ENCODE measurements around the gene TEKT5. TPM values are rescaled to one million over a fixed set of nuclear protein-coding genes. Genes with fewer than 3 reads are reported as not detected.
"Not testable (repeated sequence)": the region's sequence is repeated elsewhere in the genome, so short reads cannot be mapped to it uniquely, and the experiment has no call there.

The TEKT5 gene
- total and polyA plus RNA-seq, 2 donors, result 0.19 to 0.32 TPM

DNA sequence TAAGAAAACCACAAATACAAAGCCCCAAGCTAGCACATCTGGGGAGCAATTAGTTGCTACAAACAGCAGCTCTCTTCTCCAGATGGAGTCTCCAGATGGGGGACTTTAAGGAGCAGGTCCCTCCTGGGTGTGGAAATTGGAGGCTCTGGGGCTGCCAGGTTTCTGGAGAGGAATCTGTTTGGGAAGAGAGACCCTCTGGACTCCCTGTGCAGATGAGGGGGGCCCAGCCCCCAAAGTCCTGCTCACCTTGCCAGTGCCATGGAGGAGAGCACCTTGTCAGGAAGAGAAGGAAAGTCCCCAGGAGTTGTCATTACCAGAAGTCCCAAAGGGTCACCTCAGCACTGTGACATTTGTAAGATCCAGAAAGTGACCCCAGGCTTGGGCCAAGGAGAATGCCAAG is 14.8 kb downstream of the TEKT5 start:
- Histone ChIP-seq H3K27ac (ENCODE audit: low read depth) (no peak overlapping the region), H3K4me3 (ENCODE audit: low read depth, low read length) (no peak overlapping the region), H3K4me1 (ENCODE audit: insufficient read depth) (no peaks in the 10 kb centered on the region), H3K36me3 (ENCODE audit: insufficient read depth) (no peaks in the 10 kb centered on the region)
- DNase-seq (ENCODE audit: extremely low spot score), result no peak

GRCh38 chr16:10679441-10679840 is 15.3 kb downstream of the TEKT5 start:
- 89% methylated on average over 7 of the region's 7 CpGs for WGBS
- not testable (repeated sequence) for H3K4me1 ChIP-seq (ENCODE audit: insufficient read depth); DNase-seq (ENCODE audit: extremely low spot score); H3K36me3 ChIP-seq (ENCODE audit: insufficient read depth); H3K4me3 ChIP-seq (ENCODE audit: low read depth, low read length); H3K27ac ChIP-seq (ENCODE audit: low read depth)

GRCh38 chr16:10678655-10679054 is 16.1 kb downstream of the TEKT5 start:
- Histone ChIP-seq H3K4me1 (ENCODE audit: insufficient read depth) (no peaks in the 10 kb centered on the region), H3K4me3 (ENCODE audit: low read depth, low read length) (no peak overlapping the region), H3K36me3 (ENCODE audit: insufficient read depth) (no peaks in the 10 kb centered on the region), H3K27ac (ENCODE audit: low read depth) (no peak overlapping the region)
- WGBS, result 65% methylated on average over 2 of the region's 2 CpGs
- DNase-seq (ENCODE audit: extremely low spot score), result no peak

DNA sequence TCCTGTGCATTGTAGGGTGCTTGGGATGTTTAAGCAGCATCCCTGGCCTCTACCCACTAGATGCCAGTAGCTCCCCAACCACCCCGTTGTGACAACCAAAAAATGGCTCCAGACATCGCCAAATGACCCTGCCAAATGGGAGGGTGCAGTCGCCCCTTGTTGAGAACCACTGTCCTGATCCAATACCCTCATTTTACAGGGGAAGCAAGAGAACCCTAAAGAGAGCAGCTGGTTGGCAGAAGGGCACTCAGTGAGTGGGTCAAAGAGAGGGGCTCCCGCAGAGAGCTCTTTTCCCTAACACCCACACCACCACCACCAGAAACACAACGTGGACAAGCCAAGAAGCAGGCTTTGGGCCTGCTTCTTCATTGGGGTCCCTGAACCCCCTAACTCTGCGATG is 18.4 kb downstream of the TEKT5 start:
- Histone ChIP-seq H3K4me3 (ENCODE audit: low read depth, low read length) (no peak overlapping the region), H3K4me1 (ENCODE audit: insufficient read depth) (no peaks in the 10 kb centered on the region), H3K27ac (ENCODE audit: low read depth) (no peak overlapping the region), H3K36me3 (ENCODE audit: insufficient read depth) (no peaks in the 10 kb centered on the region)
- WGBS, result 96% methylated on average over 6 of the region's 6 CpGs
- no peak for DNase-seq (ENCODE audit: extremely low spot score)

DNA sequence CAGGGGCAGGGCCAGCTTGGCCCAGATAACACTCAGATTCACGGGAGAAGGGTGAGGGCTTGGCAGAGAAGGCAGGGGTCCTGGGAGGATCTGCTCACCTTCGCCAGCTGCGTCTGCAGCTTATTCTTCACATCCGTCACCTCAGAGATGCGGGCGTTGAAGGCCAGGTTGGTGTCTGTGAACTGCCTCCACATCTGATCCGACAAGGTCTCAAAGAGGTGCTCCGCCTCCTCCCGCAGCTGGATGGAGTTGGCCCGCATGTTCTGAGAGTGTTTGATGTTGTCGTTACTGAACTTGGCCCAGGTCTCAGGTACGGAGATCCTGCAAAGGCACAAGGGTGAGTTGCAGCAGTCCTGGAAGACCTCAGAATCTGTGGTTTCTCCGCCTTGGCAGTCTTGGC is 18.9 kb downstream of the TEKT5 start:
- no peak overlapping the region for H3K4me3 ChIP-seq (ENCODE audit: low read depth, low read length)
- no peaks in the 10 kb centered on the region for H3K4me1 ChIP-seq (ENCODE audit: insufficient read depth)
- no peak for DNase-seq (ENCODE audit: extremely low spot score)
- 92% methylated on average over 13 of the region's 13 CpGs for WGBS
- no peaks in the 10 kb centered on the region for H3K36me3 ChIP-seq (ENCODE audit: insufficient read depth)
- no peak overlapping the region for H3K27ac ChIP-seq (ENCODE audit: low read depth)

GRCh38 chr16:10675216-10675615 is 19.5 kb downstream of the TEKT5 start:
- no peaks in the 10 kb centered on the region for H3K4me1 ChIP-seq (ENCODE audit: insufficient read depth)
- no peaks in the 10 kb centered on the region for H3K36me3 ChIP-seq (ENCODE audit: insufficient read depth)
- no peak overlapping the region for H3K4me3 ChIP-seq (ENCODE audit: low read depth, low read length)
- WGBS, result 78% methylated on average over 11 of the region's 11 CpGs
- DNase-seq (ENCODE audit: extremely low spot score), result no peak
- H3K27ac ChIP-seq (ENCODE audit: low read depth), result no peak overlapping the region

- H3K4me1 ChIP-seq (ENCODE audit: insufficient read depth), result no peaks in the 10 kb centered on the region
- H3K36me3 ChIP-seq (ENCODE audit: insufficient read depth), result no peaks in the 10 kb centered on the region
- no peak overlapping the region for H3K27ac ChIP-seq (ENCODE audit: low read depth)
- no peak for DNase-seq (ENCODE audit: extremely low spot score)
- WGBS, result 62% methylated on average over 4 of the region's 4 CpGs
- H3K4me3 ChIP-seq (ENCODE audit: low read depth, low read length), result no peak overlapping the region
These were observed 23.0 kb downstream of the TEKT5 start for GRCh38 chr16:10671729-10672128.

GRCh38 chr16:10669791-10670190 is 24.9 kb downstream of the TEKT5 start:
- no peak for DNase-seq (ENCODE audit: extremely low spot score)
- WGBS, result 82% methylated on average over 4 of the region's 4 CpGs
- no peaks in the 10 kb centered on the region for H3K4me1 ChIP-seq (ENCODE audit: insufficient read depth)
- no peak overlapping the region for H3K4me3 ChIP-seq (ENCODE audit: low read depth, low read length)
- no peak overlapping the region for H3K27ac ChIP-seq (ENCODE audit: low read depth)
- H3K36me3 ChIP-seq (ENCODE audit: insufficient read depth), result no peaks in the 10 kb centered on the region

- WGBS, result 61% methylated on average over 8 of the region's 8 CpGs
- Histone ChIP-seq H3K36me3 (ENCODE audit: insufficient read depth) (no peaks in the 10 kb centered on the region), H3K4me3 (ENCODE audit: low read depth, low read length) (no peak overlapping the region), H3K27ac (ENCODE audit: low read depth) (no peak overlapping the region), H3K4me1 (ENCODE audit: insufficient read depth) (no peaks in the 10 kb centered on the region)
- DNase-seq (ENCODE audit: extremely low spot score), result no peak
These were observed 26.2 kb downstream of the TEKT5 start for GRCh38 chr16:10668322-10669045.

GRCh38 chr16:10667239-10667638 is 27.5 kb downstream of the TEKT5 start:
- no peak overlapping the region for H3K4me3 ChIP-seq (ENCODE audit: low read depth, low read length)
- H3K4me1 ChIP-seq (ENCODE audit: insufficient read depth), result no peaks in the 10 kb centered on the region
- no peak for DNase-seq (ENCODE audit: extremely low spot score)
- H3K27ac ChIP-seq (ENCODE audit: low read depth), result no peak overlapping the region
- WGBS, result 90% methylated on average over 8 of the region's 8 CpGs
- H3K36me3 ChIP-seq (ENCODE audit: insufficient read depth), result no peaks in the 10 kb centered on the region

- H3K36me3 ChIP-seq (ENCODE audit: insufficient read depth), result no peaks in the 10 kb centered on the region
- H3K4me3 ChIP-seq (ENCODE audit: low read depth, low read length), result no peak overlapping the region
- H3K4me1 ChIP-seq (ENCODE audit: insufficient read depth), result no peaks in the 10 kb centered on the region
- no peak overlapping the region for H3K27ac ChIP-seq (ENCODE audit: low read depth)
- DNase-seq (ENCODE audit: extremely low spot score), result no peak
- WGBS, result 84% methylated on average over 4 of the region's 4 CpGs
These were observed 28.4 kb downstream of the TEKT5 start for GRCh38 chr16:10666291-10666690.

- WGBS, result 87% methylated on average over 7 of the region's 7 CpGs
- Histone ChIP-seq H3K27ac (ENCODE audit: low read depth) (no peak overlapping the region), H3K4me1 (ENCODE audit: insufficient read depth) (no peaks in the 10 kb centered on the region), H3K4me3 (ENCODE audit: low read depth, low read length) (no peak overlapping the region), H3K36me3 (ENCODE audit: insufficient read depth) (no peaks in the 10 kb centered on the region)
- DNase-seq (ENCODE audit: extremely low spot score), result no peak
These were observed 29.6 kb downstream of the TEKT5 start for GRCh38 chr16:10665166-10665565.

DNA sequence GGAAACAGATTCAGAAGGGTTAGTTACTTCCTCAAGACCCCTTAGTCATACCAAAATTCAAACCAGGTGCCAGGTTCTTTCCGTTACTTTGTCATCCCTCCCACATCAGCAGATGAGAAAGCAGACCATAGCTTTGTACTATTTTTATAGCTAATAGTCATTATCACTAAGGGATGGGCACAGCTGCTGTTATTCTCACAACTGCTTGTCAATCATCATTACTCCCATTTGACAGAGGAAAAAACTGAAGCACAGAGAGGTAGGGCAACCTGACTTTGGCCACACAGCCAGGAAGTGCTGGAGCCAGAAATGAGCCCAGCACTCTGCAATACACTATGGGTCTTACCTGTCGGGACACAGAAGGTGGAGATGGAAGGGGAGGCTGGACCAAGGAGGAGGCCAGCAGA is 30.0 kb downstream of the TEKT5 start:
- Histone ChIP-seq H3K4me1 (ENCODE audit: insufficient read depth) (no peaks in the 10 kb centered on the region), H3K27ac (ENCODE audit: low read depth) (no peak overlapping the region), H3K36me3 (ENCODE audit: insufficient read depth) (no peaks in the 10 kb centered on the region), H3K4me3 (ENCODE audit: low read depth, low read length) (no peak overlapping the region)
- no peak for DNase-seq (ENCODE audit: extremely low spot score)
- WGBS, result 97% methylated on average over 2 of the region's 2 CpGs

GRCh38 chr16:10663744-10664143 is 31.0 kb downstream of the TEKT5 start:
- 65% methylated on average over 4 of the region's 4 CpGs for WGBS
- Histone ChIP-seq H3K36me3 (ENCODE audit: insufficient read depth) (no peaks in the 10 kb centered on the region), H3K27ac (ENCODE audit: low read depth) (no peak overlapping the region), H3K4me3 (ENCODE audit: low read depth, low read length) (no peak overlapping the region), H3K4me1 (ENCODE audit: insufficient read depth) (no peaks in the 10 kb centered on the region)
- DNase-seq (ENCODE audit: extremely low spot score), result no peak

DNA sequence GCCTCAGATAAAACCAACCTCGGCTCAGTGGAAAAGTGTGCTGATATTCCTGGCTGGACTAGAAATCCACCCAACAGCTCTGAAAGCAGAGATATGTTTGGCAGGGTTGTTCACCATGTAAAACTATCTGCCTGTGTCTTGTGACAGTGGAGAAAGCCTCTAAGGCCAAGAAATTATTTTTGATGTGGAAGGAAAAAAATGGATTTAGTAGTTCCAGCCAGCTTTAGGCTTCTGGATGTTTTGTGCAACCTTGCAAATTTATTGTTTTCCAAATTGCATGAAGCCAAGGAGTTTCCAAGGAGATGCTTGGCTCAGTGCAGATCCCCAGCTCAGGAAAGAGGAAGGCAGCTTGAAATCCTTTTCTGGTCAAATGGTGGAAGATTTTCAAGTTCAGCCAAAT is 31.6 kb downstream of the TEKT5 start:
- Histone ChIP-seq H3K36me3 (ENCODE audit: insufficient read depth) (no peaks in the 10 kb centered on the region), H3K27ac (ENCODE audit: low read depth) (no peak overlapping the region), H3K4me3 (ENCODE audit: low read depth, low read length) (no peak overlapping the region), H3K4me1 (ENCODE audit: insufficient read depth) (no peaks in the 10 kb centered on the region)
- WGBS, result 30% methylated on average over 1 of the region's 1 CpG
- no peak for DNase-seq (ENCODE audit: extremely low spot score)
